ENCODE results near the gene TRIP12. TPM values are rescaled to one million over a fixed set of nuclear protein-coding genes. Genes with fewer than 3 reads are reported as not detected.

The TRIP12 gene
- total and polyA plus RNA-seq, 2 donors (not counting 3 experiments of a cell fraction or from before 2014, with no cell fraction given), result 53.8 to 278 TPM

DNA sequence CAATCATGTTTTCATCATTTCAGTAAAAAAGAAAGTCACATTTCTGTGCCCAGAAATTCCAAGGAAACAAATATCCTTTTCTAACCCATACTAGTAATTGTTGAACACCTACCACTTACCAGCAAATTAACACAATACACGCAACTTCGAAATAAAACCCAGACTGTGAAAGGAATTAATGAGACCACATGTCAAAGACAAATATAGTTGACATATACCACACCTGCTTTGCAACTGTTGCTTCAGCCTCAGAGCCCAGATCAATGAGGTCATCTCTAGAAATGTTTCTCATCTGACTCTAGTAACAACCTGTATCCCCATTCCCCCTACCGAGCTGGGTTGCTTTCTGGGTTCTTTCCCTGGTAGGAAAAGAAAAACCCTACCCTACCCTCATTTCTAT lies 52.6 kb downstream of the TRIP12 start:
- Histone ChIP-seq H3K9me3 (replicated peaks; ENCODE audit: control insufficient read depth, insufficient read depth, low read length) (no peaks in the 10 kb centered on the region), H3K36me3 (ENCODE audit: control insufficient read depth in 2 of 2, extremely low read depth in 1 of 2, insufficient read depth in 2 of 2, low read length in 2 of 2) (peaks cover 2 to 3% of the 10 kb centered on the region in 2 experiments), H3K4me2 (ENCODE audit: insufficient read depth, low read length) (no peak overlapping the region), H3K79me2 (ENCODE audit: control insufficient read depth, insufficient read depth, low read length) (peaks cover 93% of the 10 kb centered on the region), H3K27ac (ENCODE audit: insufficient read depth, low read depth, low read length) (no peak overlapping the region), H2AFZ (ENCODE audit: low read depth, low read length) (no peak overlapping the region), H3K9ac (replicated peaks; ENCODE audit: extremely low read depth, insufficient read depth, low read length) (no peak overlapping the region), H3K4me1 (ENCODE audit: control insufficient read depth, extremely low read depth, insufficient read depth, low read length) (peaks cover 11% of the 10 kb centered on the region), H3K27me3 (ENCODE audit: control insufficient read depth in 2 of 2, insufficient read depth in 2 of 2, low read length in 2 of 2) (no peaks in the 10 kb centered on the region), H3K4me3 (replicated peaks in 1 of 3; ENCODE audit: insufficient read depth in 1 of 3, low read depth in 1 of 3, low read length in 3 of 3) (no peak overlapping the region), H3K9me1 (replicated peaks; ENCODE audit: control insufficient read depth, extremely low read depth, insufficient read depth, low read length) (no peaks in the 10 kb centered on the region), H4K20me1 (replicated peaks; ENCODE audit: control insufficient read depth, extremely low read depth, insufficient read depth, low read length) (peaks cover 14% of the 10 kb centered on the region)
- TF ChIP-seq POLR2A (IDR thresholded peaks at IDR 0.05; ENCODE audit: low read depth, low read length), result no peak
- TF ChIP-seq, protein P1, sequence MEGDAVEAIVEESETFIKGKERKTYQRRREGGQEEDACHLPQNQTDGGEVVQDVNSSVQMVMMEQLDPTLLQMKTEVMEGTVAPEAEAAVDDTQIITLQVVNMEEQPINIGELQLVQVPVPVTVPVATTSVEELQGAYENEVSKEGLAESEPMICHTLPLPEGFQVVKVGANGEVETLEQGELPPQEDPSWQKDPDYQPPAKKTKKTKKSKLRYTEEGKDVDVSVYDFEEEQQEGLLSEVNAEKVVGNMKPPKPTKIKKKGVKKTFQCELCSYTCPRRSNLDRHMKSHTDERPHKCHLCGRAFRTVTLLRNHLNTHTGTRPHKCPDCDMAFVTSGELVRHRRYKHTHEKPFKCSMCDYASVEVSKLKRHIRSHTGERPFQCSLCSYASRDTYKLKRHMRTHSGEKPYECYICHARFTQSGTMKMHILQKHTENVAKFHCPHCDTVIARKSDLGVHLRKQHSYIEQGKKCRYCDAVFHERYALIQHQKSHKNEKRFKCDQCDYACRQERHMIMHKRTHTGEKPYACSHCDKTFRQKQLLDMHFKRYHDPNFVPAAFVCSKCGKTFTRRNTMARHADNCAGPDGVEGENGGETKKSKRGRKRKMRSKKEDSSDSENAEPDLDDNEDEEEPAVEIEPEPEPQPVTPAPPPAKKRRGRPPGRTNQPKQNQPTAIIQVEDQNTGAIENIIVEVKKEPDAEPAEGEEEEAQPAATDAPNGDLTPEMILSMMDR (IDR thresholded peaks at IDR 0.05; ENCODE audit: extremely low read depth in 1 of 2, insufficient read depth in 1 of 2, low read depth in 1 of 2, low read length in 2 of 2), result no peak
- TF ChIP-seq, protein P2, sequence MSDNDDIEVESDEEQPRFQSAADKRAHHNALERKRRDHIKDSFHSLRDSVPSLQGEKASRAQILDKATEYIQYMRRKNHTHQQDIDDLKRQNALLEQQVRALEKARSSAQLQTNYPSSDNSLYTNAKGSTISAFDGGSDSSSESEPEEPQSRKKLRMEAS (IDR thresholded peaks at IDR 0.05; ENCODE audit: insufficient read depth, insufficient read length), result no peak
- TF ChIP-seq POLR2AphosphoS5 (IDR thresholded peaks at IDR 0.05; ENCODE audit: insufficient read depth, low read depth, low read length), result no peak
- TF ChIP-seq JUN (IDR thresholded peaks at IDR 0.05; ENCODE audit: borderline replicate concordance, insufficient read depth, insufficient read length, low read depth), result no peak
- no peak for TF ChIP-seq FOS (IDR thresholded peaks at IDR 0.05; ENCODE audit: borderline replicate concordance, insufficient read depth, low read length)
- no peak for TF ChIP-seq GATA2 (IDR thresholded peaks at IDR 0.05; ENCODE audit: insufficient read depth, insufficient read length, low read depth, low read length)
- no peak for TF ChIP-seq EZH2 (IDR thresholded peaks at IDR 0.05; ENCODE audit: borderline replicate concordance, low read depth, low read length, severe bottlenecking)
- no peak for TF ChIP-seq MYC (IDR thresholded peaks at IDR 0.05; ENCODE audit: low read depth, low read length)
- dilution Hi-C loops (cut with MboI; ENCODE audit: extremely low pct_ligation_motif_present, low sequenced_read_pairs), result no loop called here
- intact Hi-C loops (cut with micrococcal nuclease), result no loop called here
- no TSS peak for BruUV-seq (replicated peaks)
- no peak for FAIRE-seq
- ChIA-PET POLR2A (no interaction called here), CTCF (no interaction called here)
- DNase-seq (ENCODE audit: low read depth, low spot score), result no peak
